Erythroblast (primary cell): ENCODE data around the gene MOB1B.

Experiments used
- GATA1 ChIP-seq: IDR thresholded peaks from 2 replicates; pipeline ENCODE4 v1.6.1; 2011; ENCODE audit warnings: low read depth, mild to moderate bottlenecking, control low read depth, low read length, moderate library complexity
- POLR2A ChIP-seq: IDR thresholded peaks from 2 replicates; pipeline ENCODE4 v1.6.1; 2011; ENCODE audit warnings: mild to moderate bottlenecking, low read length

DNA sequence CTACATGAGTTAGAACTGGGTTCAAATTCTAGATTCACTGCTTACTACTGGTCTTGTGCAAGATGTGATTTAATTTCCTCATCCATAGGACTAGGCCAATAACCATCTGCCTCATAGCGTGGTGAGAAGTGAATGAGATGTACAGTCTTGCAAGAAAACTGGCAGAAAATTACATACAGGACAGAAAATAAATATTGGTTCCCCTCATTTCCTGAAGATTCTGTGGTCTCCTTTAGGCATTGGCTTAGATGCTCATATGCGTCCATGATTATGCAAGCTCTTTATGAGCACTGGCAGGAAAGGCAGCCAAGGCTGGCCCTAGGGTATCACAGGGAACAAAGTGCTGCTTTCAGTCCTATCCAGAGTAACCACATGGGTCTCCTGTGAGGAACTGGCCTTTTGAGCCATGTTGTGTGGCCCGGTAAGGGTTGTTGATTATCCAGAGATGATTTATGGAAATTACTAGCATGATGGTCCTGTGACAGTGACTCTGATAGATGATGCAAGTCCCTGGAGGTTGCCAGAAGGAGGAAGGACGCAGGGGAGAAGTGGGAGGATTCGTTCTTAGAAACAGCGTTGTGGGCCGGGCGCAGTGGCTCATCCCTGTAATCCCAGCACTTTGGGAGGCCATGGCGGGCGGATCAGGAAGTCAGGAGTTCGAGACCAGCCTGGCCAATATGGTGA is 9.9 kb upstream of the MOB1B start:
- TF ChIP-seq POLR2A (no peak), GATA1 (no peak)
